OCI-LY3 (cell line): ENCODE data around the gene COX15.
"Not testable (repeated sequence)": the region's sequence is repeated elsewhere in the genome, so short reads cannot be mapped to it uniquely, and the experiment has no call there.

Experiments
- H2AFZ ChIP-seq: fragments of 200-600, 300-600 bp; shearing (Covaris generic); 2 replicates; pipeline ENCODE4 v1.6.0; 2014; ENCODE audit warnings: antibody characterized with exemption, low read depth, low read length
- H3K27ac ChIP-seq: fragments of 200-600, 300-600 bp; sonication (generic); 2 replicates; pipeline ENCODE4 v1.5.1; 2014; ENCODE audit warnings: mild to moderate bottlenecking, low read length, moderate library complexity, mixed read lengths
- H3K27me3 ChIP-seq: fragments of 200-600, 300-600 bp; sonication (generic); 2 replicates; pipeline ENCODE4 v1.6.1; 2014; ENCODE audit warnings: low read depth, low read length, mixed read lengths
- H3K36me3 ChIP-seq: fragments of 200-600, 300-600 bp; sonication (generic); replicated peaks from 2 replicates; pipeline ENCODE3; 2014; ENCODE audit warnings: low read depth, low read length, mixed read lengths
- H3K4me1 ChIP-seq: fragments of 300-600, 200-600 bp; sonication (generic); 2 replicates; pipeline ENCODE4 v1.6.1; 2014; ENCODE audit warnings: low read length, mixed read lengths
- H3K4me2 ChIP-seq: fragments of 200-600, 300-600 bp; sonication (generic); 2 replicates; pipeline ENCODE4 v1.6.1; 2014; ENCODE audit warnings: low read length, mixed read lengths
- H3K4me3 ChIP-seq: fragments of 300-600, 200-600 bp; sonication (generic); 2 replicates; pipeline ENCODE4 v1.5.1; 2014; ENCODE audit warnings: antibody characterized with exemption, mild to moderate bottlenecking, low read length, moderate library complexity
- H3K79me2 ChIP-seq: fragments of 300-600, 200-600 bp; shearing (Covaris generic); 2 replicates; pipeline ENCODE4 v1.6.1; 2014; ENCODE audit warnings: mild to moderate bottlenecking, low read length, mixed read lengths
- H3K9ac ChIP-seq: fragments of 300-600, 200-600 bp; shearing (Covaris generic); 2 replicates; pipeline ENCODE4 v1.6.0; 2014; ENCODE audit warnings: mild to moderate bottlenecking, low read length, moderate library complexity
- H3K9me3 ChIP-seq: fragments of 200-600, 300-600 bp; shearing (Covaris generic); 2 replicates; pipeline ENCODE4 v1.6.1; 2014; ENCODE audit warnings: low read length, mixed read lengths; ENCODE audit not compliant: insufficient read depth
- H4K20me1 ChIP-seq: fragments of 200-600, 300-600 bp; sonication (generic); 2 replicates; pipeline ENCODE4 v1.6.1; 2016; ENCODE audit warnings: low read length, mixed read lengths; ENCODE audit not compliant: insufficient read depth
- CTCF ChIP-seq: fragments of 200-600, 300-600 bp; sonication (generic); IDR thresholded peaks from 2 replicates; pipeline ENCODE4 v1.5.1; 2014; ENCODE audit warnings: antibody characterized with exemption, low read length, low read depth
- EZH2phosphoT487 ChIP-seq: fragments of 200-600 bp; shearing (Covaris generic); IDR thresholded peaks from 2 replicates; pipeline ENCODE4 v1.6.1; 2018; ENCODE audit warnings: antibody characterized with exemption, mixed run types, low read depth

The COX15 gene

GRCh38 chr10:99742254-99742653 is 10.3 kb upstream of the COX15 start:
- H3K36me3 ChIP-seq: peaks cover 63% of the 10 kb centered on the region

GRCh38 chr10:99740933-99741559 is 9.1 kb upstream of the COX15 start:
- TF ChIP-seq EZH2phosphoT487: no peak
- no peak for TF ChIP-seq CTCF
- no peak overlapping the region for H3K27ac ChIP-seq

More at GRCh38 chr10:99742254-99742653, 10.3 kb upstream of the COX15 start:
- Histone ChIP-seq H3K9me3 (no peaks in the 10 kb centered on the region), H2AFZ (no peak overlapping the region), H3K9ac (no peak overlapping the region), H3K4me3 (no peak overlapping the region), H3K4me2 (no peak overlapping the region), H3K79me2 (no peaks in the 10 kb centered on the region; the same call in 1 of the 2 replicates), H3K4me1 (no peaks in the 10 kb centered on the region), H3K27ac (no peak overlapping the region), H3K27me3 (no peaks in the 10 kb centered on the region), H4K20me1 (no peaks in the 10 kb centered on the region)
- TF ChIP-seq CTCF (no peak), EZH2phosphoT487 (no peak)

GRCh38 chr10:99740260-99740659 is 8.3 kb upstream of the COX15 start:
- H3K9me3 ChIP-seq: no peaks in the 10 kb centered on the region
- TF ChIP-seq CTCF (no peak), EZH2phosphoT487 (no peak)
- H2AFZ ChIP-seq: no peak overlapping the region
- no peaks in the 10 kb centered on the region for H3K4me1 ChIP-seq
- H3K27me3 ChIP-seq: no peaks in the 10 kb centered on the region
- peaks cover 70% of the 10 kb centered on the region for H3K36me3 ChIP-seq
- H3K4me2 ChIP-seq: no peak overlapping the region
- no peak overlapping the region for H3K9ac ChIP-seq
- H3K79me2 ChIP-seq: no peaks in the 10 kb centered on the region; the same call in 1 of the 2 replicates
- H3K4me3 ChIP-seq: no peak overlapping the region
- H4K20me1 ChIP-seq: no peaks in the 10 kb centered on the region
- no peak overlapping the region for H3K27ac ChIP-seq

More at GRCh38 chr10:99740933-99741559, 9.1 kb upstream of the COX15 start:
- no peaks in the 10 kb centered on the region for H3K9me3 ChIP-seq
- no peaks in the 10 kb centered on the region for H3K4me1 ChIP-seq
- no peak overlapping the region for H3K9ac ChIP-seq
- H3K4me3 ChIP-seq: no peak overlapping the region
- H2AFZ ChIP-seq: no peak overlapping the region
- no peak overlapping the region for H3K4me2 ChIP-seq
- H3K36me3 ChIP-seq: peaks cover 68% of the 10 kb centered on the region
- no peaks in the 10 kb centered on the region for H4K20me1 ChIP-seq
- no peaks in the 10 kb centered on the region; the same call in 1 of the 2 replicates for H3K79me2 ChIP-seq
- no peaks in the 10 kb centered on the region for H3K27me3 ChIP-seq

- not testable (repeated sequence) for H3K4me2 ChIP-seq, H3K4me1 ChIP-seq, H3K9me3 ChIP-seq, H4K20me1 ChIP-seq, H3K27me3 ChIP-seq, H3K4me3 ChIP-seq, H2AFZ ChIP-seq, H3K27ac ChIP-seq, H3K9ac ChIP-seq
- peaks cover 25% of the 10 kb centered on the region for H3K36me3 ChIP-seq
- peaks cover 42% of the 10 kb centered on the region for H3K79me2 ChIP-seq
Observed at GRCh38 chr10:99734111-99734510, 2.2 kb upstream of the COX15 start.
